ENCODE results near the gene SHC1.

SHC1 gene

DNA sequence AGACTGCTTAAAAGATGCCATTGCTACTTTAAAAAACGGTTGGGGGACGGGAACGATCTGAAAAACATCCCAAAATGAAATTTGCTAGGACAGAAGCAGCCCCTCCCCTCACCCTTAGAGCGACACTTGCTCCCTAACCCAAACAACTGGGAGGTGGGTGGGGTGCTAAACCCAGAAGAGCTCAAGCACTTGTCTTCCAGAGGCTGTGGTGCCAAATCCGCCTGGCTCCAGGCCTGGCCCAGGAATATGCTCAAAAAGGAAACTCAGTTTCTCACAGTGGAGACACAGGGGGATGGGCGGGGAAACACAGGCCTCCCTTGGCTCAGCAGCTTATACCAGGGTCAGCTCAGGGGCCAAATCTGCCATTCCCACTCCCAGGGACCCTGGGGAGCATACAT lies 14.0 kb downstream of the SHC1 start:
- DNase-seq: peak; percentile 38

DNA sequence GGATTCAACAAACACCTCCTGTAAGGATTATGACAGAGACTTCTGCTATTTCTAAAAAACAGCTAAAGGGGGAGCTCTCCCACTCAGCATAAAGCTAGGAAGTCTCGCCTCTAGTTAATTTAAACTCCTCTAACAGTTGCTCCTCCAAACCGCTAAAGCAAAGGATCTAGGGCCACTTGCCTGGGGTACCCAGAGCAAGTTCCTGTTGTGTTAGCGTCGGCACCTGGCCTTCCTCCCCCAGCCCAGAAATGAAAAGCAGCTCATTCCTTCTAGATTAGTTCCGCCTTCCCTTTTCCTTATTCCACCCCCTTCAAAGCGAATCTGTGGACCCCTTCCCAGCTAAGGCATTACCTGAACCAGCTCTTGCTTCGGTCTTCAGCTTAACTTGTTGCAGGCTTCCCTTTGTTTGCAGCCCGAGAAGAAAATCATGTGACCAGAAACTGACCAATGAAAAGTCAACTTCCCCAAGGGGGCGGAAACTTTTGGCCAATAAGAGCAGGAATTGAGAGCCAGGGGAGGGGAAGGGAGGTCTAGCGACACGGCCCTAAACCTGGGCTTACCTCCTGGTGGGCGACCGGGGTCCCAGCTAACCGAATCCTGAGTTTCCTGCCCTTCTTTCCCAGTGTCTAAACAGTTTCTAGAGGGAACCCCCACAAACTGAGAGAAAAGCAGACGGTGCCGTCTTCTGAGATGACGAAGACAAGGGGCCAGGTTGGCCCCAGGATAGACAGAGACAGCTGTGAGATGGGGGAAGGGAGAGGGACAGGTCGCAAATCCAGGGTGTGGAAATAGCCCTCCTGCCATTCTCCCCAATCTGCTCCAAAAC lies 14.6 kb downstream of the SHC1 start, which contains the start of gene PBXIP1:
Gene PBXIP1 (minus strand): TSS at position 382 of the 826 bp plus-strand sequence. CDS start 2,378 bp downstream, outside the sequence.
- DNase-seq: peak; percentile 88

DNA sequence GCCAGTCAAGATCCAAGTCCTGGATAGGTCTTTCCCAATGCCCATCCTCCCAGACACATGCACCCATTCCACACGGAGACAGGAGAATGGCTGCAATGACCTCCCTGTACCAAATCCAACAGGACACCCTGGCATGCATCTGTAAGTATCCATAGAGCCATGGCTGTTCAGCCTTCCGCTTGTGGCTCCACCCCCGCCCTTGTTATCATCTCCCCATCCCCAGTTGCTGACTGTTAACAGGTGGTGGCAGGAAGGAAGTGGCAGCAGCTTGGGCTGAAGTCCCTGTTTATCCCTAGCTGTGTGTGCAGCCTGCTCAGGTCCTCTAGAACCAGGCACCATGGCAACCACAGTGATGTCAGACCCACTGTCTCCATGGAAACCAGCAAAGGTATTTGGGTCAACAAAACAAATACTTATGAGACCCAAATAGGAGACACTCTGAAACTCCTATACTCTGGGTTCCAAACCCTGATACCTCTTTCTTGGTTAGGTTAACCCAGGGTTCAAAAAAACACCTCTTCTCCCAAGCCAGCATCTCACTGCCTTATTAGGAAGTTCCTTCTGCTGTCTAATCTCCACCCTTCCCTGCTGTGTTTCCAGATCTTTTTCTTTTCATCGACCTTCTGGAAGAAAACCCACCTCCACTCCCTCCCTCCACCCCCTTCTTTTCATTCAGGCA lies 15.4 kb downstream of the SHC1 start:
- peak; percentile 81 for DNase-seq

GRCh38 chr1:154954541-154954940 lies 16.0 kb downstream of the SHC1 start:
- no peak for DNase-seq

DNA sequence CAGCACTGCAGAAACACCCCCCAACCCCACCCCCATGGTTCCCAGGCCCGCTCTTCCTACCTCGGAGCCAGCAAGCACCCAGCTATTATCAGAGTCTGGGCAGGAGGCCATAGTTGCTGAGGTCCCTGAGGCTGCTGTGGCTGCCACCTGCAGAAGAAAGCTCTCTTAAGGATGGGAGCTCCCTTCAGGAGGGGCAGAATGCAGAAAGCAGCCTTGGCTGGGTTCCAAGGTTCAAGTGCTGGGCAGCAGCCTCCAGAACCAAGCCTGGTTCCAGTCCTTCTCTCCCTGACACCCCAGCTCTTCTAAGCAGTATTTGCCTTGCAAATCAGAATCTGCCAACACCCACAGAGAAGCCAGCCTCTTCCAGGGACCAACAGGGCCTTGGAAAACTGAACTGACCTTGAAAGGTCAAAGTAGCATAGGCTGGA lies 16.9 kb downstream of the SHC1 start:
- DNase-seq: no peak

DNA sequence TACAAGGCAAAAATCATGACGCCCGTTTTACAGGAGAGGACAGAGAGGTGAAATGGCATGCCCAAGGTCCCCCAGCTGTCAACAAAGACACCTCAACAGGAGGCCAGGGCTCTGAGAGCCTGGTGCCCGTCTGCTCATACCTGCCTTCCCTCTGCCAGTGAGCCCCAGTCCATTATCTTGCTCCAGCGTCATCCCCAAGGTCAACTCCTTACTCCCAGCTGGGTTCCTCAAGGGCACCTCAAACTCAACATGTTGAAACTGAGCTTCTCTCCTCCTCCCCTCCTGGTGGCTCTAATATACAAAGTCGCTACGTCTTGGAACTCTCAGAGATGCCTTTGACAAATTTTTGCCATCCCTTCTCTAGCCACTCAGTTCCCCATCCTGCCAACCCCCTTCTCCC lies 17.9 kb downstream of the SHC1 start:
- DNase-seq: no peak

GRCh38 chr1:154951901-154952657 lies 18.5 kb downstream of the SHC1 start:
- DNase-seq: no peak

DNA sequence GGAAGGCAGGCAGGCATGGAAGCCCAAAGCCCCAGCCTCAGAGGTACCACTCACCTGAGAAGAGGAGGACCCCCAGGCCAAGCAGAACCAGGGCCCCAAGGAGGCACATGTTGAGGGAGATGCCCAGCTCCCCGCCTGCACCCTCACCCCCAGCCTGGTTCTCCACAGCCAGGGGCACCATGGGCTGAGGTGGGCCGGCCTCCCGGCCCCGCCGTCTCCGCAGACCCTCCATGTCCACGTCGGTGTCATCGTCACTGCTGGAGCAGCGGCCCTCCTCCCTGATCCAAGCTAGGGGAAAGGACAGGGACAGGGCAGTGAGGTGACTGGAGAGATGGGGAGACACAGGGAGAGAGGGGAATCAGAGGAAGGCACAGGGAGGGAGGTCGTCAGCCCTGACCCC lies 22.5 kb downstream of the SHC1 start:
- DNase-seq: no peak

- DNase-seq: no peak
Observed at GRCh38 chr1:154945962-154946850, 24.3 kb downstream of the SHC1 start.

GRCh38 chr1:154945160-154945961 lies 25.2 kb downstream of the SHC1 start:
- no peak for DNase-seq

GRCh38 chr1:154944401-154945159 lies 26.0 kb downstream of the SHC1 start:
- no peak for DNase-seq

DNA sequence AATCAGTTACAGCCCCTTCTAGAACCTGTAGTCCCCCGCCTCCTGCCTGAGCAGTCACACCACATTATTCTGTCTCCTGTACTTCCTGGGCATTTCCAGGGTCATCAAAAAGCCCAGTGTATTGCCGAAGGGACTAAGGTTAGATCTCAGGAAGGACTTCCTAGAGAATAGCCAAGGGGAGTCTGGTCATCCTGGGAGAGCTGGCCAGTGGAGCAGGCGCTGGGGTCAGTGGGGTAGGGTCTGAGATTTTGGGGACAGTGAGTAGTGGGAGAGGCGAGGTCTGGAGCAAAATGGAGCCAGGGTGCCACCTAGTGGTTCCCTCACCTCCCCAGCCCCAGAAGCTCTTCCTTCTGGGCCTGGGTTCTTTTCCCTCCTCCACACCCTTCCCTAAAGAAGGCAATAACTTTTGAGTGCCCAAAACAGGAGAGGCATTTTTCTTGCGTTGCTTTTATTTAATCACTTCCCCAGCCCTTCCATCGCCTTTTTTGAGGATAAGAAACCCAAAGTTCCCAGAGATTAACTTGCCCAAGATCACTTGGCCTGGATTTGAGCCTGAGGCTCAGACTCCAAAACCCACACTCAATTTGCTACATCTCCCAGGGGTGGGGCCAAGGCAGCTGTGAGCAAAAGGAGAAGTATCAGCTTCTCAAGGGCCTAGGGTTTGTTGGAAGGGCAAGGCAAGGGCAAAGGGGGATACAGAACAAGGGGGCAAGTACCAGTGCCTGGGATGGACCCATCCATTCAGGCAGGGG lies 26.7 kb downstream of the SHC1 start:
- peak; percentile 34 for DNase-seq

GRCh38 chr1:154941333-154942013 lies 29.1 kb downstream of the SHC1 start:
- DNase-seq: no peak

DNA sequence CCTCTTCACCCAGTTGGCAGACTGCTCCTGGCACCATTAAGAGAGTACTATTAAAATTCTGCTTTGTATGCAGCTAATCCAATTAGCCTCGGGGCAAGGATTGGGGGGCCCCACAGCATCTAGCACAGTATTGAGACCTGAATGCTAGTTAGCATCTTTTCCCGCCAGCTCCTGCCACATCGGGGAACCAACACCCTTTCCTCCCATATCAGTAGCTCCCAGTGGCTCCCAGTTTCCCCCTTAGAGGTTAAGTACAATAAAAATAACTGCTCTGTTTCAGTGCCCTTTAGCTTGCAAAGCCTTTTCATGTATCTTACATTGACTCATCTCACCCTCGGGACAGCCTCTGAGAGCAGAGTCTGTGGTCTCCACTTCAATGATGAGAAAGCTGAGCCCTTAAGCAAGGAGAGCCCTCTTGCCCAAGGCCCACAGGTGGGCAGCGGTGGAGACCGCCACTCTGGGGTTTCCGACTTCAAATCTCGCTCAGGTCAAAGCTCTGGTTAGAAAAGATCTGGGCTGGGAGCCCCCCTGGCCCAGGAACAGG lies 29.8 kb downstream of the SHC1 start:
- no peak for DNase-seq

GRCh38 chr1:154940213-154940560 lies 30.4 kb downstream of the SHC1 start:
- no peak for DNase-seq

- DNase-seq: no peak
Observed at GRCh38 chr1:154938604-154939399, 31.7 kb downstream of the SHC1 start.

GRCh38 chr1:154937988-154938386 lies 32.6 kb downstream of the SHC1 start:
- DNase-seq: no peak
